ENCODE data around the gene CLCN4. TPM values are rescaled to one million over a fixed set of nuclear protein-coding genes. Genes with fewer than 3 reads are reported as not detected.

The CLCN4 gene
- polyA plus RNA-seq, 3 donors, result 0.27 to 1.9 (median 1.3) TPM

- H3K4me3 Mint-ChIP-seq, result no peak overlapping the region
- H3K27me3 Mint-ChIP-seq (ENCODE audit: low read depth in 3 of 3), result peaks cover 0 to 2% (median 0%) of the 10 kb centered on the region in 3 donors
- H3K36me3 ChIP-seq (replicated peaks in 1 of 2; ENCODE audit: control insufficient read depth in 1 of 2, insufficient read depth in 2 of 2, low read length in 2 of 2), result no peaks in the 10 kb centered on the region
- no peak overlapping the region for H3K4me2 ChIP-seq (replicated peaks; ENCODE audit: extremely low read depth, low read length, poor library complexity, severe bottlenecking)
- no peaks in the 10 kb centered on the region for H3K9me3 ChIP-seq (replicated peaks in 1 of 2; ENCODE audit: control insufficient read depth in 1 of 2, insufficient read depth in 1 of 2, low read length in 2 of 2)
- H3K4me3 ChIP-seq (replicated peaks in 1 of 3; ENCODE audit: low read depth in 2 of 3, low read length in 3 of 3), result no peak overlapping the region
- H3K9me3 Mint-ChIP-seq, result peaks cover 0 to 7% (median 1%) of the 10 kb centered on the region in 7 donors
- no peaks in the 10 kb centered on the region for H3K4me1 ChIP-seq (ENCODE audit: control insufficient read depth in 1 of 2, insufficient read depth in 2 of 2, low read length in 2 of 2)
- no peak overlapping the region for H2AFZ ChIP-seq (ENCODE audit: insufficient read depth, low read depth, low read length, poor library complexity, severe bottlenecking)
- H3K4me1 Mint-ChIP-seq, result peaks cover 4% of the 10 kb centered on the region
- no peak for DNase-seq
- WGBS (ENCODE audit: insufficient coverage), result 26% methylated on average over 4 of the region's 6 CpGs
- no peak overlapping the region for H3K27ac ChIP-seq (ENCODE audit: low read depth in 1 of 2, low read length in 2 of 2)
- H4K20me1 ChIP-seq (ENCODE audit: insufficient read depth, low read length), result no peaks in the 10 kb centered on the region
- TF ChIP-seq, protein P1, sequence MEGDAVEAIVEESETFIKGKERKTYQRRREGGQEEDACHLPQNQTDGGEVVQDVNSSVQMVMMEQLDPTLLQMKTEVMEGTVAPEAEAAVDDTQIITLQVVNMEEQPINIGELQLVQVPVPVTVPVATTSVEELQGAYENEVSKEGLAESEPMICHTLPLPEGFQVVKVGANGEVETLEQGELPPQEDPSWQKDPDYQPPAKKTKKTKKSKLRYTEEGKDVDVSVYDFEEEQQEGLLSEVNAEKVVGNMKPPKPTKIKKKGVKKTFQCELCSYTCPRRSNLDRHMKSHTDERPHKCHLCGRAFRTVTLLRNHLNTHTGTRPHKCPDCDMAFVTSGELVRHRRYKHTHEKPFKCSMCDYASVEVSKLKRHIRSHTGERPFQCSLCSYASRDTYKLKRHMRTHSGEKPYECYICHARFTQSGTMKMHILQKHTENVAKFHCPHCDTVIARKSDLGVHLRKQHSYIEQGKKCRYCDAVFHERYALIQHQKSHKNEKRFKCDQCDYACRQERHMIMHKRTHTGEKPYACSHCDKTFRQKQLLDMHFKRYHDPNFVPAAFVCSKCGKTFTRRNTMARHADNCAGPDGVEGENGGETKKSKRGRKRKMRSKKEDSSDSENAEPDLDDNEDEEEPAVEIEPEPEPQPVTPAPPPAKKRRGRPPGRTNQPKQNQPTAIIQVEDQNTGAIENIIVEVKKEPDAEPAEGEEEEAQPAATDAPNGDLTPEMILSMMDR (IDR thresholded peaks at IDR 0.05), result no peak
- intact Hi-C loops (cut with micrococcal nuclease), result no loop called here
- H3K27me3 ChIP-seq (ENCODE audit: control insufficient read depth in 2 of 2, insufficient read depth in 2 of 2, low read length in 2 of 2), result no peaks in the 10 kb centered on the region
- H3K79me2 ChIP-seq (ENCODE audit: insufficient read depth, low read length), result no peaks in the 10 kb centered on the region
- no peak overlapping the region for H3K27ac Mint-ChIP-seq
- peaks cover 3 to 7% of the 10 kb centered on the region in 2 donors for H3K36me3 Mint-ChIP-seq
- no peak overlapping the region for H3K9ac ChIP-seq (ENCODE audit: insufficient read depth, low read length, poor library complexity, severe bottlenecking)
Observed at GRCh38 chrX:10221651-10222050, 64.9 kb downstream of the CLCN4 start.

DNA sequence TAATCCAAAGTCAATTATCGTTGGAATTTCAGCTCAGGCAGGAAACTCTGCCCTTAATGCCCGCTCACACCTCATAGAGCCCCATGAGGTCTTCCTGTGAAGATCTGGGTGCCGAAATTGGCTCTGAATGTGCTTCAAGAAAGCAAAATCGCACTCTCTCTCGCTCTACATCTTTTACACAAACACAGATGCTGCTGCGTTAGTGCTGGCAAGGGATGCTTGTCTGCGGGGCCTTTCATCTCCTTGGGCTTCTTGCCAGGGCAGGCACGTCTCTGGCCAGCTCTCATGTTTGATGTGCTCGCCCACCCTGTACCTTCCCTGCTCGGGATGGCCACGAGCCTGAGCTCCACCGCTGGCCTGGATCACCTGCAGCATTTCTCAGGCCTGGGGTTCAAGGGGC lies 66.5 kb downstream of the CLCN4 start:
- intact Hi-C loops (cut with micrococcal nuclease), result no loop called here
- TF ChIP-seq, protein P1 (IDR thresholded peaks at IDR 0.05), result no peak
- no peak overlapping the region for H3K27ac ChIP-seq (ENCODE audit: low read depth in 1 of 2, low read length in 2 of 2)
- Mint-ChIP-seq H3K4me1 (no peaks in the 10 kb centered on the region), H3K9me3 (peaks cover 0 to 7% (median under 1%) of the 10 kb centered on the region in 7 donors), H3K36me3 (peaks cover 3 to 7% of the 10 kb centered on the region in 2 donors), H3K27ac (peak overlapping the region in 1 of 7 donors; percentile 46), H3K4me3 (no peak overlapping the region), H3K27me3 (ENCODE audit: low read depth in 3 of 3) (peaks cover 0 to 4% (median 0%) of the 10 kb centered on the region in 3 donors)
- no peaks in the 10 kb centered on the region for H3K36me3 ChIP-seq (replicated peaks in 1 of 2; ENCODE audit: control insufficient read depth in 1 of 2, insufficient read depth in 2 of 2, low read length in 2 of 2)
- no peak for DNase-seq
- no peaks in the 10 kb centered on the region for H4K20me1 ChIP-seq (ENCODE audit: insufficient read depth, low read length)
- no peak overlapping the region for H3K4me3 ChIP-seq (replicated peaks in 1 of 3; ENCODE audit: low read depth in 2 of 3, low read length in 3 of 3)
- H3K79me2 ChIP-seq (ENCODE audit: insufficient read depth, low read length), result no peaks in the 10 kb centered on the region
- H3K27me3 ChIP-seq (ENCODE audit: control insufficient read depth in 2 of 2, insufficient read depth in 2 of 2, low read length in 2 of 2), result no peaks in the 10 kb centered on the region
- H3K4me2 ChIP-seq (replicated peaks; ENCODE audit: extremely low read depth, low read length, poor library complexity, severe bottlenecking), result no peak overlapping the region
- H2AFZ ChIP-seq (ENCODE audit: insufficient read depth, low read depth, low read length, poor library complexity, severe bottlenecking), result no peak overlapping the region
- no peak overlapping the region for H3K9ac ChIP-seq (ENCODE audit: insufficient read depth, low read length, poor library complexity, severe bottlenecking)
- H3K4me1 ChIP-seq (ENCODE audit: control insufficient read depth in 1 of 2, insufficient read depth in 2 of 2, low read length in 2 of 2), result no peaks in the 10 kb centered on the region
- no peaks in the 10 kb centered on the region for H3K9me3 ChIP-seq (replicated peaks in 1 of 2; ENCODE audit: control insufficient read depth in 1 of 2, insufficient read depth in 1 of 2, low read length in 2 of 2)
- WGBS (ENCODE audit: insufficient coverage), result 92% methylated on average over 5 of the region's 12 CpGs
